Naive thymus-derived CD4-positive, alpha-beta T cell (primary cell): ENCODE data around the gene UAP1L1. TPM values are rescaled to one million over a fixed set of nuclear protein-coding genes. Genes with fewer than 3 reads are reported as not detected.

ENCODE experiments used
- ATAC-seq: fragments of 150-1000 bp; cut with Tn5 transposase; 2 replicates; pipeline ENCODE4 v1.10.0; 2021; ENCODE audit warnings: mild to moderate bottlenecking, moderate library complexity
- CTCF ChIA-PET: fragments of 350-600 bp; sonication (Branson Sonifier 250); formaldehyde crosslinking; loops from one replicate; lab custom pipeline; 2021; ENCODE audit warnings: antibody characterized with exemption; lab: Charles Lee
- POLR2A ChIA-PET: fragments of 350-600 bp; sonication (Branson Sonifier 250); formaldehyde crosslinking; loops from one replicate; lab custom pipeline; 2021; ENCODE audit warnings: antibody characterized with exemption, inconsistent platforms; lab: Charles Lee
- DNase-seq, 9 donors: peaks; one replicate each; pipeline versions ENCODE4 v3.0.0 to v3.0.0-alpha.2; 2020 to 2022; ENCODE audit warnings: mixed read lengths in 1 of 9
- H3K27ac ChIP-seq: one replicate; pipeline ENCODE4 v1.7.0; 2013; ENCODE audit warnings: mild to moderate bottlenecking, low read depth, low read length, moderate library complexity
- H3K27me3 ChIP-seq, 2 donors: one replicate each; pipeline ENCODE4 v1.7.0; 2013; ENCODE audit warnings: low read length in 2 of 2, mild to moderate bottlenecking in 2 of 2, moderate library complexity in 2 of 2; ENCODE audit not compliant: control insufficient read depth in 2 of 2, insufficient read depth in 2 of 2
- H3K36me3 ChIP-seq, 3 experiments: 1 replicate in 2 of 3; 2 replicates in 1 of 3; pipeline ENCODE4 v1.7.0; 2013; ENCODE audit warnings: low read length in 3 of 3, mild to moderate bottlenecking in 3 of 3, moderate library complexity in 1 of 3; ENCODE audit not compliant: insufficient read depth in 3 of 3, control insufficient read depth in 2 of 3
- H3K4me1 ChIP-seq, 2 donors: one replicate each; pipeline ENCODE4 v1.7.0; 2013; ENCODE audit warnings: low read length in 2 of 2, mild to moderate bottlenecking in 2 of 2, moderate library complexity in 1 of 2; ENCODE audit not compliant: control insufficient read depth in 2 of 2, insufficient read depth in 2 of 2
- H3K4me3 ChIP-seq: 2 replicates; pipeline ENCODE4 v1.7.0; 2013; ENCODE audit warnings: mild to moderate bottlenecking, low read length
- H3K9me3 ChIP-seq, 3 experiments: 1 replicate in 2 of 3; 2 replicates in 1 of 3; pipeline ENCODE4 v1.7.0; 2013; ENCODE audit warnings: low read length in 3 of 3; ENCODE audit not compliant: control insufficient read depth in 2 of 3
- H3K27ac Mint-ChIP-seq, 9 donors: one replicate each; pipeline ENCODE4 v1.8.0; 2020 to 2022; ENCODE audit warnings: mixed read lengths in 9 of 9, mild to moderate bottlenecking in 8 of 9, moderate library complexity in 5 of 9, inconsistent platforms in 2 of 9
- H3K27me3 Mint-ChIP-seq, 5 donors: one replicate each; pipeline ENCODE4 v1.8.0; 2021 to 2022; ENCODE audit warnings: mixed read lengths in 5 of 5, mild to moderate bottlenecking in 1 of 5
- H3K36me3 Mint-ChIP-seq, 5 donors: one replicate each; pipeline ENCODE4 v1.8.0; 2020 to 2022; ENCODE audit warnings: mixed read lengths in 5 of 5, mild to moderate bottlenecking in 3 of 5, inconsistent platforms in 1 of 5
- H3K4me1 Mint-ChIP-seq, 7 donors: one replicate each; pipeline ENCODE4 v1.8.0; 2020 to 2022; ENCODE audit warnings: mixed read lengths in 7 of 7, mild to moderate bottlenecking in 3 of 7, inconsistent platforms in 1 of 7
- H3K4me3 Mint-ChIP-seq, 10 donors: one replicate each; pipeline ENCODE4 v1.8.0; 2020 to 2022; ENCODE audit warnings: mild to moderate bottlenecking in 10 of 10, mixed read lengths in 10 of 10, moderate library complexity in 6 of 10, inconsistent platforms in 2 of 10
- H3K9me3 Mint-ChIP-seq, 11 donors: one replicate each; pipeline ENCODE4 v1.8.0; 2020 to 2022; ENCODE audit warnings: mixed read lengths in 11 of 11, mild to moderate bottlenecking in 4 of 11, inconsistent platforms in 1 of 11, moderate library complexity in 1 of 11
- intact Hi-C, 2 donors: fragments of 100-400 bp; cut with micrococcal nuclease; formaldehyde crosslinking; loops; one replicate each; pipeline ENCODE4 v1.15.1; 2023
- polyA plus RNA-seq, 2 donors: library from polyadenylated mRNA; unstranded; fragments of 300-500 nt; fragmentation: Illumina TruSeq; gene quantifications; one replicate each; pipeline ENCODE4 v1.2.3, GENCODE V29; 2021
- total RNA-seq, 6 experiments: library from RNA in 5 of 6; stranded (reverse) in 5 of 6; gene quantifications; 1 replicate in 5 of 6; 2 replicates in 1 of 6; pipeline ENCODE4 v1.2.3 and lab custom pipeline; 2021 to 2026

The UAP1L1 gene
- total and polyA plus RNA-seq, 7 experiments from 2014 or later = 0.71 to 27.6 (median 14.9) TPM

GRCh38 chr9:137067860-137068538 lies 9.3 kb upstream of the UAP1L1 start:
- peak; percentile 75 for ATAC-seq
- H3K4me3 ChIP-seq = no peak overlapping the region
- POLR2A ChIA-PET = interaction anchor here (0.6 to 8.2 kb wide), 4 partner anchors 9 to 262 kb away, joined by 3 to 70 read pairs (median 8); partner anchors contain the start of genes MAN1B1 and UAP1L1
- intact Hi-C loops = loop anchor here (1.0 to 10.0 kb wide), 3 partner anchors 9 to 283 kb away; partner anchors contain the start of genes NPDC1 (in 2 of the 2) and UAP1L1 (in 1 of the 2)
- peak; percentile 77 to 88 (median 85) for DNase-seq
- H3K4me1 ChIP-seq = peaks cover 11 to 15% of the 10 kb centered on the region in 2 donors
- CTCF ChIA-PET = interaction anchor here (0.6 to 2.8 kb wide), 8 partner anchors 18 to 309 kb away, joined by 3 to 15 read pairs (median 4); partner anchors contain the start of genes ABCA2, MAN1B1 and TMEM141
- peaks cover 0 to 4% (median 0%) of the 10 kb centered on the region in 5 donors for H3K36me3 Mint-ChIP-seq
- no peak overlapping the region for H3K27ac ChIP-seq
- no peaks in the 10 kb centered on the region for H3K9me3 ChIP-seq
- H3K36me3 ChIP-seq = no peaks in the 10 kb centered on the region
- peak overlapping the region in 8 of 10 donors; percentile 10 to 79 (median 62) for H3K4me3 Mint-ChIP-seq
- H3K9me3 Mint-ChIP-seq = no peaks in the 10 kb centered on the region
- no peaks in the 10 kb centered on the region for H3K27me3 ChIP-seq
- peak overlapping the region in 6 of 9 donors; percentile 26 to 82 (median 68) for H3K27ac Mint-ChIP-seq
- no peaks in the 10 kb centered on the region for H3K27me3 Mint-ChIP-seq
- peaks cover 11 to 33% (median 14%) of the 10 kb centered on the region in 7 donors for H3K4me1 Mint-ChIP-seq

GRCh38 chr9:137068539-137069507 lies 8.5 kb upstream of the UAP1L1 start:
- intact Hi-C loops = loop anchor here in 1 of 2 donors (10.0 kb wide), 1 partner anchor 284 kb away; no protein-coding TSS in a partner anchor
- no peak overlapping the region for H3K27ac ChIP-seq
- peaks cover 11 to 35% (median 14%) of the 10 kb centered on the region in 7 donors for H3K4me1 Mint-ChIP-seq
- H3K36me3 ChIP-seq = no peaks in the 10 kb centered on the region
- H3K4me1 ChIP-seq = peaks cover 11 to 15% of the 10 kb centered on the region in 2 donors
- ATAC-seq (no peak), DNase-seq (no peak)
- ChIA-PET POLR2A (interaction anchor here (0.6 to 8.2 kb wide), 5 partner anchors 8 to 80 kb away, joined by 3 to 70 read pairs (median 6); partner anchors contain the start of genes MAN1B1 and UAP1L1), CTCF (interaction anchor here (0.9 to 2.8 kb wide), 7 partner anchors 18 to 395 kb away, joined by 3 to 15 read pairs (median 4); partner anchors contain the start of gene MAN1B1)
- no peaks in the 10 kb centered on the region for H3K9me3 Mint-ChIP-seq
- peaks cover 0 to 4% (median 0%) of the 10 kb centered on the region in 5 donors for H3K36me3 Mint-ChIP-seq
- H3K27ac Mint-ChIP-seq = no peak overlapping the region
- H3K27me3 ChIP-seq = no peaks in the 10 kb centered on the region
- H3K27me3 Mint-ChIP-seq = no peaks in the 10 kb centered on the region
- H3K9me3 ChIP-seq = no peaks in the 10 kb centered on the region
- H3K4me3 Mint-ChIP-seq = peak overlapping the region in 5 of 10 donors; percentile 9 to 71 (median 49)
- no peak overlapping the region for H3K4me3 ChIP-seq

GRCh38 chr9:137069508-137070091 lies 7.7 kb upstream of the UAP1L1 start:
- Histone ChIP-seq H3K4me1 (peaks cover 11 to 15% of the 10 kb centered on the region in 2 donors), H3K4me3 (no peak overlapping the region), H3K27me3 (no peaks in the 10 kb centered on the region), H3K9me3 (no peaks in the 10 kb centered on the region), H3K27ac (no peak overlapping the region), H3K36me3 (no peaks in the 10 kb centered on the region)
- H3K36me3 Mint-ChIP-seq = peaks cover 0 to 2% (median 0%) of the 10 kb centered on the region in 5 donors
- CTCF ChIA-PET = interaction anchor here (0.9 to 2.8 kb wide), 3 partner anchors 23 to 395 kb away, joined by 3 to 15 read pairs (median 3); no protein-coding TSS in a partner anchor
- ATAC-seq (no peak), DNase-seq (no peak)
- no peaks in the 10 kb centered on the region for H3K27me3 Mint-ChIP-seq
- H3K4me3 Mint-ChIP-seq = peak overlapping the region in 5 of 10 donors; percentile 9 to 60 (median 49)
- intact Hi-C loops = loop anchor here (1.0 to 10.0 kb wide), 5 partner anchors 17 to 285 kb away; partner anchors contain the start of genes MAN1B1 (in 2 of the 2) and ABCA2 (in 1 of the 2)
- peaks cover 10 to 32% (median 12%) of the 10 kb centered on the region in 7 donors for H3K4me1 Mint-ChIP-seq
- H3K9me3 Mint-ChIP-seq = no peaks in the 10 kb centered on the region
- no peak overlapping the region for H3K27ac Mint-ChIP-seq
- POLR2A ChIA-PET = interaction anchor here (1.2 to 8.2 kb wide), 5 partner anchors 17 to 171 kb away, joined by 3 to 70 read pairs (median 4); partner anchors contain the start of genes MAN1B1 and TUBB4B

- Mint-ChIP-seq H3K4me1 (peaks cover 10 to 38% (median 12%) of the 10 kb centered on the region in 7 donors), H3K4me3 (peak within 1 kb of the TSS; percentile 66 to 92 (median 81)), H3K9me3 (no peaks in the 10 kb centered on the region), H3K36me3 (peaks cover 0 to 2% (median 0%) of the 10 kb centered on the region in 5 donors), H3K27me3 (no peaks in the 10 kb centered on the region), H3K27ac (peak within 1 kb of the TSS in 6 of 9 donors; percentile 40 to 86 (median 62))
- peak; percentile 72 to 88 (median 85) for DNase-seq
- Histone ChIP-seq H3K36me3 (no peaks in the 10 kb centered on the region), H3K4me3 (peak within 1 kb of the TSS; percentile 27), H3K9me3 (no peaks in the 10 kb centered on the region), H3K27me3 (no peaks in the 10 kb centered on the region), H3K4me1 (peaks cover 11 to 15% of the 10 kb centered on the region in 2 donors), H3K27ac (peak within 1 kb of the TSS; percentile 51)
- ChIA-PET CTCF (interaction anchor here (0.7 to 1.2 kb wide), 3 partner anchors 15 to 46 kb away, joined by 3 to 4 read pairs (median 4); no protein-coding TSS in a partner anchor), POLR2A (interaction anchor here (0.8 to 8.2 kb wide), 9 partner anchors 10 to 170 kb away, joined by 3 to 70 read pairs (median 3); partner anchors contain the start of genes MAN1B1 and TUBB4B)
- ATAC-seq = peak; percentile 94
- intact Hi-C loops = loop anchor here (1.0 to 2.0 kb wide), 4 partner anchors 16 to 153 kb away; partner anchors contain the start of genes MAN1B1 (in 2 of the 2) and ABCA2 (in 1 of the 2)
Observed at GRCh38 chr9:137070201-137070905, 7.0 kb upstream of the UAP1L1 start, which contains the start of gene SAPCD2. SAPCD2 (minus strand) TSS chr9:137070557; CDS start chr9:137070460, 97 bp downstream.

GRCh38 chr9:137070906-137071275 lies 6.4 kb upstream of the UAP1L1 start:
- peaks cover 11 to 15% of the 10 kb centered on the region in 2 donors for H3K4me1 ChIP-seq
- Mint-ChIP-seq H3K4me1 (peaks cover 10 to 40% (median 12%) of the 10 kb centered on the region in 7 donors), H3K27me3 (no peaks in the 10 kb centered on the region), H3K4me3 (peak overlapping the region; percentile 66 to 92 (median 81)), H3K36me3 (no peaks in the 10 kb centered on the region), H3K9me3 (no peaks in the 10 kb centered on the region), H3K27ac (peak overlapping the region in 6 of 9 donors; percentile 40 to 86 (median 62))
- intact Hi-C loops = loop anchor here (1.0 to 2.0 kb wide), 4 partner anchors 15 to 152 kb away; partner anchors contain the start of genes MAN1B1 (in 2 of the 2) and ABCA2 (in 1 of the 2)
- H3K27ac ChIP-seq = peak overlapping the region; percentile 51
- DNase-seq = no peak
- CTCF ChIA-PET = interaction anchor here (1.1 to 1.2 kb wide), 2 partner anchors 15 to 25 kb away, joined by 3 to 4 read pairs; no protein-coding TSS in a partner anchor
- POLR2A ChIA-PET = interaction anchor here (0.8 to 8.2 kb wide), 9 partner anchors 10 to 170 kb away, joined by 3 to 70 read pairs (median 3); partner anchors contain the start of genes MAN1B1 and TUBB4B
- H3K9me3 ChIP-seq = no peaks in the 10 kb centered on the region
- H3K4me3 ChIP-seq = peak overlapping the region; percentile 27
- no peak for ATAC-seq
- no peaks in the 10 kb centered on the region for H3K36me3 ChIP-seq
- no peaks in the 10 kb centered on the region for H3K27me3 ChIP-seq
